GM12801 (cell line): ENCODE data around the gene CD300H.

Source experiments
- TF ChIP-seq, protein P1 (sequence below): IDR thresholded peaks from one replicate; pipeline ENCODE4 v1.5.1; 2011; ENCODE audit warnings: control low read depth; ENCODE audit not compliant: insufficient read length; ENCODE audit errors: extremely low read depth

Gene CD300H

DNA sequence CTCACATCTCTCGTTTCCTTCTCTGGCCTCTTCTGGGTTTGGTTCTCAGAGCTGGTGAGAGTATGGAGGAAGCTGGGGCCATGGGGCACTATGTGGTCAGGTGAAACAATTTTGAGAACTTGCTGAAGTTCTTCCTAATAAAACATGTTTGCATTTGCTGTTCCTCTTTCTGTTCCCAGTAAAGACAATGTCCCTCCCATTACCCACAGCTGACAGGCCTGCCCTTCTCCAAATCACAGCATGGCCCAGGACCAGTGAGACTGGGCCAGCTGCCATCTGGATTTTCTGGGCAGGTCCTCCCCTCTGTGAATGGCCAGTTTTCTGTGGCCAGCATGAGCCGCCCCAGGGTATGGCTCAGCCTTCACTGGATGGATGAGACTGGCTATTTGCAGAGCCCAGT is at the start of gene CD300H:
TSS of gene CD300H (minus strand) at position 113 of the 400 bp plus-strand sequence.
- TF ChIP-seq, protein P1, sequence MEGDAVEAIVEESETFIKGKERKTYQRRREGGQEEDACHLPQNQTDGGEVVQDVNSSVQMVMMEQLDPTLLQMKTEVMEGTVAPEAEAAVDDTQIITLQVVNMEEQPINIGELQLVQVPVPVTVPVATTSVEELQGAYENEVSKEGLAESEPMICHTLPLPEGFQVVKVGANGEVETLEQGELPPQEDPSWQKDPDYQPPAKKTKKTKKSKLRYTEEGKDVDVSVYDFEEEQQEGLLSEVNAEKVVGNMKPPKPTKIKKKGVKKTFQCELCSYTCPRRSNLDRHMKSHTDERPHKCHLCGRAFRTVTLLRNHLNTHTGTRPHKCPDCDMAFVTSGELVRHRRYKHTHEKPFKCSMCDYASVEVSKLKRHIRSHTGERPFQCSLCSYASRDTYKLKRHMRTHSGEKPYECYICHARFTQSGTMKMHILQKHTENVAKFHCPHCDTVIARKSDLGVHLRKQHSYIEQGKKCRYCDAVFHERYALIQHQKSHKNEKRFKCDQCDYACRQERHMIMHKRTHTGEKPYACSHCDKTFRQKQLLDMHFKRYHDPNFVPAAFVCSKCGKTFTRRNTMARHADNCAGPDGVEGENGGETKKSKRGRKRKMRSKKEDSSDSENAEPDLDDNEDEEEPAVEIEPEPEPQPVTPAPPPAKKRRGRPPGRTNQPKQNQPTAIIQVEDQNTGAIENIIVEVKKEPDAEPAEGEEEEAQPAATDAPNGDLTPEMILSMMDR: no peak

DNA sequence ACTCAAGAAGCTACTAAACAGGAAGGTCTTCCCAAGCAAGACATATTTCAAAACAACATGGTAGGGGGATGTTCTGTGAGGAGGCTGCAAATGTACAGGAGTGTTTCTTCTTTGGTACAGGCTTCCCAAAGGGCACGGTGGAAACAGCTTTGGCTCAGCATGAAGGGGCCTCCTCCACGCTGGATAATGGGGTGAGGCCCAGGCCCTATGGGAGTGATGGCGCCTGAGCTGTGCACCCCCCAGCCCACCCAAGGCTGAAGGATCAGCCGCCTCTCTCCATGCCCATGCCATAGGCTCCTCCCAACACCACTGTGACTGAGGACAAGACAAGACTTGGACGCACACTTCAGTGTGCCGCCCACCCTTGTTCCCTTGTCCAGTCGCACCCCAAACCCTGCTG is 49.4 kb upstream of the CD300H start:
- TF ChIP-seq, protein P1: no peak

DNA sequence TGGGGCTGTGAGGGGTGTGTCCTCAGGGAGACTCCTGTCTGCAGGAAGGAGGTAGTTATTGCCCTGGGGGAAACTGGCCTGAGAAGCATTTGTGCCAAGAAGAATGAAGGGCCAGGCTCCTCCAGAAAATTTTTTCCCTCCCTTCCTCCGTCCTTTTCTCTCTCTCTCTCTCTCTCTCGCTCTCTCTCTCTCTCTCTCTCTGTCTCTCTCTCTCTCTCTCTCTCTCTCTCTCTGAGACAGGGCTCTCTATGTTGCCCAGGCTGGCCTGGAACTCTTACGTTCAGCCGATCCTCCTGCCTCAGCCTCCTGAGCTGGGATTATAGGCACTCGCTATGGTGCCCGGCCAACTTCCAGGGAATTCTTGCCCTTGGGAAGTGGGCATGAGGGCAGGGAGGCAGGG is 44.7 kb upstream of the CD300H start:
- TF ChIP-seq, protein P1: no peak

DNA sequence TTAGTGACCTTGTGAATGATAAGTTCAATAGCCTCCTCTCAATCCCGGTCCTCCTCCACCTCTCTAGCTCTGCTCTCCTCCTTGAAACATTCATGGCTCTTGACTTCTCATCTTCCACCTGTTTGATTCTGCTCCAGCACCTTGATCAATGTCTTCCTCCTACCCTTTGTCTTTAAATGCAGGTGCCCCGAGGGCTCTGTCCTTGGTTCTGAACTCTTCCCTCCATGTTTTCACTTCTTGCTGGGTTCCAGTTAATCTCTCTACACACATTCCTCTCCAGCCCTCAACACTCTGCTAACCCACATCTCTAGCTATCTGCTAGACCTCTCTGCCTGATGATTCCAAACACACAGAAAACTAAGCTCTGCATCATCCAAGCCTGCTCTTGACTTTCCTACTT is 42.8 kb upstream of the CD300H start:
- TF ChIP-seq, protein P1: no peak

DNA sequence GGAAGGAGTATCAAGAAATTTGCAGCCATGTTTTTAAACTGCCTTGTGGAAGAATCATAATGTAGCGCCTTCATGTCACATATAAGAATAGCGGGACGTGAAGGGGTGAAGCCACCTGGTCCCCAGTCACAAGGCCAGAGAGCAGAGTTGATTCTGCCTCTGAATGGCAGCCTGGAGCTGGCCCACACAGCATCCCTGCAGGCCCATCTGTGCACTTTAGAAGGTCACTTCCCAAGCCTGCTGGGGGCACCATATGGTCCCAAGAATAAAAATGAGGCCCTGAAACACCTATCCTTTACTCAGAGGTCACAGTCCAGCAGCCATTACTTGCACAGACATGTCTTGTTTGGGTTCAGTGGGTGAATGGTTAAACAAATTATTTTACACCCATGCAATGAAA is 41.2 kb upstream of the CD300H start:
- TF ChIP-seq, protein P1: no peak

DNA sequence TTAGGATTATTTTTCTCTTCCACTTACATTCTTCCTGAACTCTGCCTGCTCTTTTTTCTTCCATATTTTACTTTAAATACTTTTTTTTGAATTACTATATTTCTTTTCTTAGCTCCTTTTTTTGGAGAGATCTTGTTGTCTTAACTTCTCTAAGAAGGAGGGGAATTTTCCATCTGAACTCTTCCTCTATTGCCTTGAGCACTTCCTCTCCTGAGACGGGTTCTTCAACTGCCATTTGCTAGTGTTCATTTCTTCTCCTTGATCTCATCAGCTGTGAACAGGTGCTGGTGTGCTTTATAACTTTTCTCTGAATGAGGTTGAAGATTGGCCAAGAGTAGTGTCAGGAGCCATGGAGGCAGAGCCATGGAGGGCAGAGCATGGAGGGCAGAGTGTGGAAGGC is 39.9 kb upstream of the CD300H start:
- TF ChIP-seq, protein P1: no peak

DNA sequence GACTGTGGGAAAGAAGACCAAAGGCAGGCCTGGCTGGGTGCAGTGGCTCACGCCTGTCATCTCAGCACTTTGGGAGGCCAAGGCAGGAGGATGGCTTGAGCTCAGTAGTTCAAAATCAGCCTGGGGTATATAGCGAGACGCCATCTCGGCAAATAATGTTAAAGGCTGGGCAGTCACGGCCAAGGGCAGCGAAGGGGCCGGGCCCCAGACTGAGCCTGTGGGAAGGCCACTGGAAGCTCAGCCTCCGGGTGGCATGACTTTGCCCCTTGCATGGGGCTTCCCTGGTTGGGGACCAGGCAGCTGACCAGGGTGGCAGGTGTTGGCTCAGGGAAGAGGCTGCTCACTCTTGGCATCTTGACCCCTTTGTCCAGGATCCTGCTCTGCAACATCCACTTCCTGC is 38.7 kb upstream of the CD300H start:
- TF ChIP-seq, protein P1: no peak

DNA sequence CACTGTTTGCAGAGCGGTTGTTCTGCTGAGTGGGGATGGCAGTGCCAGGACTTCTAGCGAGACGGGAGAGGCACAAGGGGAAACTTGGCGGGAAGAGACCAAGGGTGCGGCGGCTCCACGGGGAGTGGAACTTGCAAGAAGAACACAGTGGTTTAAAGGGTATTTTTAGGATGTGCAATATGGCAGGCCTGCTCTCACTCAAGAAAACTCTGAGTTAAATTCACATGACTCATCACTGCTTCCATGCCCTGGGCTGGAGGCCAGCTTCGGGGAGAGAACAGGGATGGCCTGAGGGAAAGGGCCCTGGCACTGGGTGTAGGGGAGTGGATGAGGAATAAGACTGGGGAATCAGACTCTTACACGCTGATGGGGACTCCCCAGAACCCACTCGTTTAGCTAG is 38.1 kb upstream of the CD300H start:
- TF ChIP-seq, protein P1: no peak
